Measurements from ENCODE around the gene CNNM3. TPM values are rescaled to one million over a fixed set of nuclear protein-coding genes. Genes with fewer than 3 reads are reported as not detected.
A peak's percentile ranks its signal among the peaks of the same experiment; 100 is the strongest.

Gene CNNM3
- total RNA-seq, 1 donor from 2014 or later: 28.3 TPM

- H3K27ac Mint-ChIP-seq: peak overlapping the region; percentile 97
- no peaks in the 10 kb centered on the region for H3K27me3 Mint-ChIP-seq
- H3K9me3 Mint-ChIP-seq: no peaks in the 10 kb centered on the region
- H3K4me1 Mint-ChIP-seq (ENCODE audit: unreplicated experiment): peaks cover 27% of the 10 kb centered on the region
- no peak for DNase-seq (ENCODE audit: extremely low spot score, unreplicated experiment)
- TF ChIP-seq CTCF (conservative IDR thresholded peaks at IDR 0.05): no peak
- H3K36me3 Mint-ChIP-seq: peaks cover 18% of the 10 kb centered on the region
- no peak overlapping the region for H3K4me3 Mint-ChIP-seq
Observed at GRCh38 chr2:96831679-96832078, 15.6 kb downstream of the CNNM3 start.

- Mint-ChIP-seq H3K9me3 (no peaks in the 10 kb centered on the region), H3K4me1 (ENCODE audit: unreplicated experiment) (peaks cover 27% of the 10 kb centered on the region), H3K27me3 (no peaks in the 10 kb centered on the region), H3K4me3 (no peak overlapping the region), H3K36me3 (peaks cover 18% of the 10 kb centered on the region), H3K27ac (peak overlapping the region; percentile 97)
- DNase-seq (ENCODE audit: extremely low spot score, unreplicated experiment): no peak
- TF ChIP-seq CTCF (conservative IDR thresholded peaks at IDR 0.05): no peak
Observed at GRCh38 chr2:96832408-96832753, 16.3 kb downstream of the CNNM3 start.

GRCh38 chr2:96832754-96833507 is 16.9 kb downstream of the CNNM3 start:
- H3K9me3 Mint-ChIP-seq: no peaks in the 10 kb centered on the region
- H3K27me3 Mint-ChIP-seq: no peaks in the 10 kb centered on the region
- peaks cover 27% of the 10 kb centered on the region for H3K4me1 Mint-ChIP-seq (ENCODE audit: unreplicated experiment)
- peak overlapping the region; percentile 77 for H3K4me3 Mint-ChIP-seq
- H3K36me3 Mint-ChIP-seq: peaks cover 18% of the 10 kb centered on the region
- TF ChIP-seq CTCF (conservative IDR thresholded peaks at IDR 0.05): peak; percentile 14
- DNase-seq (ENCODE audit: extremely low spot score, unreplicated experiment): peak; percentile 80
- H3K27ac Mint-ChIP-seq: peak overlapping the region; percentile 97

- DNase-seq (ENCODE audit: extremely low spot score, unreplicated experiment): no peak
- no peak for TF ChIP-seq CTCF (conservative IDR thresholded peaks at IDR 0.05)
- Mint-ChIP-seq H3K27ac (no peak overlapping the region), H3K4me1 (ENCODE audit: unreplicated experiment) (peaks cover 26% of the 10 kb centered on the region), H3K9me3 (no peaks in the 10 kb centered on the region), H3K36me3 (peaks cover 18% of the 10 kb centered on the region), H3K27me3 (no peaks in the 10 kb centered on the region), H3K4me3 (no peak overlapping the region)
Observed at GRCh38 chr2:96835830-96836229, 19.8 kb downstream of the CNNM3 start.

GRCh38 chr2:96837575-96837974 is 21.5 kb downstream of the CNNM3 start:
- no peaks in the 10 kb centered on the region for H3K27me3 Mint-ChIP-seq
- H3K36me3 Mint-ChIP-seq: peaks cover 8% of the 10 kb centered on the region
- no peaks in the 10 kb centered on the region for H3K9me3 Mint-ChIP-seq
- H3K4me3 Mint-ChIP-seq: no peak overlapping the region
- peaks cover 15% of the 10 kb centered on the region for H3K4me1 Mint-ChIP-seq (ENCODE audit: unreplicated experiment)
- H3K27ac Mint-ChIP-seq: no peak overlapping the region
- TF ChIP-seq CTCF (conservative IDR thresholded peaks at IDR 0.05): no peak
- DNase-seq (ENCODE audit: extremely low spot score, unreplicated experiment): no peak

Measured in type B pancreatic cell (in vitro differentiated cells).